HG03354 (cell line): Measurements from ENCODE around the gene ITGB1BP1.

Experiments used
- ATAC-seq: cut with Tn5 transposase; IDR thresholded peaks from one replicate; pipeline ENCODE4 v1.9.1; 2021; ENCODE audit warnings: mild to moderate bottlenecking; ENCODE audit not compliant: unreplicated experiment, poor library complexity, severe bottlenecking

The ITGB1BP1 gene, protein sequence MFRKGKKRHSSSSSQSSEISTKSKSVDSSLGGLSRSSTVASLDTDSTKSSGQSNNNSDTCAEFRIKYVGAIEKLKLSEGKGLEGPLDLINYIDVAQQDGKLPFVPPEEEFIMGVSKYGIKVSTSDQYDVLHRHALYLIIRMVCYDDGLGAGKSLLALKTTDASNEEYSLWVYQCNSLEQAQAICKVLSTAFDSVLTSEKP

DNA sequence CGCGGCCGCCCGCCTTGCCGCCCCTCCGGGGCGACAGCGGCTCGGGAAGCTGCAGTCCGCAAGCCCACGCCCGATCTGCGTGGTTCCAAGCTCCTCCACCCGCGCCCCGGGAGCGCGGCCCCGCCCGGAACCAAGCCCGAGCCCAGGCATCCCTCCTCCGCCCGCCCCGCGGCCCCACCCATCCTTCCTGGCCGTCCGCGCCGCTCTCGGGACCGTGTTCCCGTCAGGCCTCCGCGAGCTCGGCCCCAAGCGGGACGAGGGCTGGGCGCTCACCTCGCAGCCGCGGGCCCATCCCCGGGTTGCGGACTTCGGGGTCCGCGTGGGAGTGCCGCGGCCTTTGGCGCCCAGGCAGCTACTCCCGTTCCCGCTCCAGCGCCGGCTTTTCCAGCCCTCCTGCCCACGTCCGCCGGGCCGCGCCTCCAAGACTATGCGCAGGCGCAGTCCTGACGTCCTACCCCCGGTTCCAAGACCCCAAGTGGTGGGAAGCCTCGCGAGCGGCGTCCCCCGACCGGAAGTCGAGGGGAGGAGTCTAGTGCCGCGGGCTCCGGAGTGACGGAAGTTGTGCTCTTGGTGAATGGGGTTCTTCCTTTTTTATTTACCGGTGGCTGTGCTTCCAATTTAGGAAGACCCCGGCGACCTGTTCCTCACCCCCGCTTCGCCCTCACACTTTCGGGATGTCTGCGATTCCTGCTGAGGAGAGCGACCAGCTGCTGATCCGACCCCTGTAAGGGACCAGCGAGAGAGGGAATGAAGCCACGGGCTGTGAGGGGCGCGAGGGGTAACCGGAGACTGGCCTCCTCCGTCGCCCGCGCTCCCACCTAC, at the start of gene ITGB1BP1, which contains the start of gene CPSF3:
Gene ITGB1BP1 (minus strand): TSS at position 429 of the 822 bp plus-strand sequence. CDS start 4,831 bp downstream, outside the sequence.
Gene CPSF3 (plus strand): TSS at position 555 of the 822 bp plus-strand sequence. CDS start 120 bp downstream, at position 675.
- ATAC-seq: peak; percentile 87

DNA sequence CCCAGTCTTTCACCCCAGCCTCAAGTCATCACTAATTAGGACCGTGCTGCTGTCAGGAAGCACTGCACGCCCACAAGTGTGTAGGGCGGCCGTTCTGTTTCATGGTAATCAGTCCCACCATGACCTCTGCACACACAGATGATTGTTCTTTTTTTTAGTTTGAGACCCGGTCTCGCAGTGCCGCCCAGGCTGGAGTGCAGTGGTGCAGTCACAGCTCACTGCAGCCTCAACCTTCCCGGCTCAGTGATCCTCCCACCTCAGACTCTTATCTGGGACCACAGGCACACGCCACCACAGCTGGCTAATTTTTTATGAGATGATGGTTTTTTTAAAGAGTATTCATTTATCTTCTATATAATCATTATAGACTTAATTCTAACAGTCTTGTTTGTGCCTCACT, 49.2 kb upstream of the ITGB1BP1 start:
- no peak for ATAC-seq

- no peak for ATAC-seq
Observed at GRCh38 chr2:9471206-9471605, 47.9 kb upstream of the ITGB1BP1 start.

DNA sequence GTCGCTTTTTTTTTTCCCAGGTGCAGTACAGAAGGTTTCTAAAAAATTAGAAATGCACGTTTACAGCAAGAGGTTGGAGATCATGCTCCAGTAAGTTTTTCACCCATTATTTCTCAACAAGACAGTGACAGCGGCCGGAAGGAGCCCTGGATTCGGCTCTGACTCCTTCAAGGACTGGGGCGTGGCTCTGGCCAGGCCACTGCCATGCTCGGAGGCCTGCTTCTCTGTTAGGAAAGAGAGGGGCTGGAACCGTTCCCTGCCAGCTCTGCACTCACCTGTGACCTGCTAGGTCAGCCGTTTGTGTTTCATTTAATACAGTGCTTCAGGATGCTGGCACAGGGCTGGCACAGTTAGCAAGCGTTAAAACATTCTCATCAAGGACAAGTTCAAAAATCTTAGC, 44.4 kb upstream of the ITGB1BP1 start:
- ATAC-seq: no peak

- no peak for ATAC-seq
Observed at GRCh38 chr2:9466147-9466683, 42.9 kb upstream of the ITGB1BP1 start.

- no peak for ATAC-seq
Observed at GRCh38 chr2:9465170-9465569, 41.8 kb upstream of the ITGB1BP1 start.

DNA sequence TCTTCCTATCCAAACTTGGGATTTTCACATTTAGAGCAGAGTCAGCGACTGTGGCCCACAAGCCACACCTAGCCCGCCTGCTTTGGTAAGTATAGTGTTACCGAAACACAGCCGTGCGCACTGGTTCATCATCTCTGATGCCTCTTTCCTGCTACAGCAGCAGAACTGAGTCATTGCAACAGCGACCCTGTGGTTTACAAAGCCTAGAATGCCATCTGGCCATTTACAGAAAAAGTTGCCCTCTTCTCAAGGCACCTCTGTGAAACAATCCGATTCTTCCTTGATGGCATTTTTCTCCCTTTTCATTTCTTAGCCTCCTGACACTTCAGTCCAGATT, 40.3 kb upstream of the ITGB1BP1 start:
- no peak for ATAC-seq

GRCh38 chr2:9462886-9463697, 39.8 kb upstream of the ITGB1BP1 start:
- ATAC-seq: no peak

DNA sequence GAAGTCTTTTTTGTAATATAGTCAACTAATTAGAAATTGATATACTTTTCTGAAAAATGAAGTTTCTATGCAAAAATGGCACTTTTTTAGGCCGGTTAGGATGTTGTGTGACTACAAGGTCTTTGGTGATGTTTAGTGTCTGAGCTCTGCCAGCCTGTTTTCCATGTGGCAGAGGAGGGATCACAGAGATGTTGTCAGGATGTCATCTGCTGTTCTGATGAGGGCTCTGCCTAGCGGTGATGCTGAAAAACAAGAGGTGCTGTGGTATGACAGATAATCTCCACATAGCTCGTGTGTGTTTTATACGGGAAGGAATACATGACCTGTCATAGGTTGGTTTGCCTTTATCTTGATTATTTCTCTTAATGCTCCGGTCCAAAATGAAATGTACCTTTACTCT, 39.0 kb upstream of the ITGB1BP1 start:
- ATAC-seq: no peak

DNA sequence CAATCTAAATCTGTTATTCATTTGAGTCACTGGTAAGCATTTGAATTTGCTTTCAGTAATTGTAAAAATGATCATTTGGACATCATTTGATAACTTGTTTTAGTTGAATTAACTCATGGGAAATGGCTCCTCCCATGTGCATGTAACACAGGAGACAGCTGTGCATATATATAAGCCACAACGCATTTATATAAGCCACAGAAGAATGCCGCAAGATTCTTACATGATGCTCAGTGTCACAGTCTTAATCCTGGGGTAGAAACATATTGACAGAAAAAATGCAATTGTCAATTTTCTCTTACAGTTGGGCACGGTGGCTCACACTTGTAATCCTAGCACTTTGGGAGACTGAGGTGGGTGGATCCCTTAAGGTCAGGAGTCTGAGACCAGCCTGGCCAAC, 37.8 kb upstream of the ITGB1BP1 start:
- no peak for ATAC-seq

GRCh38 chr2:9460441-9461017, 37.2 kb upstream of the ITGB1BP1 start:
- ATAC-seq: no peak

- no peak for ATAC-seq
Observed at GRCh38 chr2:9451231-9451630, 27.9 kb upstream of the ITGB1BP1 start.

DNA sequence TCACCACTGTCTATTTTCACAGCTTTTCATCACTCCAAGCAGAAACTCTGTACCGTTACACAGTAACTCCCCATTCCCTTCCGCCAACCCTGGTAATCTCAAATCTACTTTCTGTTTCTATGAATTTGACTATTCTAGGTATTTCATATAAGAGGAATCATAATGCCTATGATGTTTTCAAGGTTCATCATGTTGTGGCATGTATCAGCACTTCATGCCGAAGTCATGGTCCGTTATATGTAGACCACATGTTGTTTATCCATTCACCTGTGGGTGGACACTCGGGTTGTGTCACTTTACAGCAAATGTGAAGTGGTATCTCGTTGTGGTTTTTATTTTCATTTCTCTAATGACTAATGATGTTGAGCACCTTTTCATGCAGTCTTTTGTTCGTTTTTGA, 21.8 kb upstream of the ITGB1BP1 start:
- no peak for ATAC-seq

- no peak for ATAC-seq
Observed at GRCh38 chr2:9443526-9443925, 20.2 kb upstream of the ITGB1BP1 start.

- ATAC-seq: no peak
Observed at GRCh38 chr2:9441556-9441955, 18.2 kb upstream of the ITGB1BP1 start.

DNA sequence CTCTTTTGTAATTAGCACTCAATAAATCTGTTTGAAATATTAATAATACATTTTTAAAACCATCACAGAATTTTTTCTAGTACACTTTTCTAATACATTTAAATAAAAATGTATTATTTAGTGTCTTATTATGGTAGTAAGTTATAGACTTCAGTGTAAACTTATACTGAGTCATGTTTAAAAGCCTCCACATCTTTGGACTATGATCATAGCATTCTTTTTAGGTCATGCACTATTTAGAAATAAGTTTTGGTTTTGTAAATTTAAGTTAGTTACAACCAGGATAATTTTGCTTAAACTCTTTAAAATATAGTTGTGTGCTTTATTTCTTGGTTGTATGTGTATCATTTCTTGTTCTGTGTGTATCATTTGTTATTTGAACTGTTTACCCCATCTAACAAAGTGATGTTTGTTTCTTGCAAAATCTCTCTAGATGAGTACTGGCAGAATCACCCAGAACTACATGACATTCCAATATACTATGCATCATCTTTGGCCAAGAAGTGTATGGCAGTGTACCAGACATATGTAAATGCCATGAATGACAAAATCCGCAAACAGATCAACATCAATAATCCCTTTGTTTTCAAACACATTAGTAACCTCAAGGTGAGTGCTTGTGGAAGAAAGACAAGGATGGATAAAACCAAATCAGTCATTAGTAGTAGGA, 16.9 kb upstream of the ITGB1BP1 start:
- ATAC-seq: no peak

- ATAC-seq: no peak
Observed at GRCh38 chr2:9439536-9439935, 16.2 kb upstream of the ITGB1BP1 start.

DNA sequence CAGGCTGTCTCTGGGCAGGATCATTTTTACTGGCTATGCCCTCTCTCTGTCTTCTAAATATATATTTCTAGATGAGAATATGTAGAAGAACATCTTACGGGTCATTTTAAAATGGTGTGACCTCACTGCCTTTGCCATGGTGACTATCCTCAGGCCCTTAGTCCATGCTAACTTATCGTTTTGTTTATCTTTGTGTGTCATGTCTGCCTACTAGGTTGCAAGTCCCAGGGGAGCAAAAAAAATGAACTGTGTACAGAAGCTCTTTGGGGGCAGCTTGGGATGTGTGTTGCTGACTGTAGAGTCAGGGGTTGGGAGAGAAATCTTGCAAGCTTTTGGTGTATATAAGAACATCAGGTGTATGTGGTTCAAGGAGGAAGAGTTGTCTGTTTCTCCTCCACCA, 11.2 kb upstream of the ITGB1BP1 start:
- ATAC-seq: no peak
